ENCODE measurements around the gene ESYT3.

DNA sequence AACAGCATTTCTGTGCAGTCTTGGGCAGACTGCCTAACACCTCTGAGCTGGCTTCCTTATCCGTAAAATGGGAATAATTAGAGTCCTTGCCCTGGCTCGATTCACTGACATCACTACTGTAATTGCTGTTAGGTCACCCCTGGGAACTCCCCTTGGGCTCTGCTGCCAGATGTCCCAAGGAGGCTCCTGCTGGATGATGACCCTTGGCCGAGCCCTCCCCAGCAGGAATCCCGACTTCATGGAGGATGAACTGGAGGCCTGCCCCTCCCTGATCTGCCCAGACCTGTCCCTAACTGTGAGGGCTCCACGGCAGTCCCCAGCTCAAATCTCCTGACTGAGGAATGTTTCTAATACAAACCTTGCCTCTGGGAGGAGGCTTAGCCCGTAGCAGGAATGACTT lies 18.0 kb downstream of the ESYT3 start:
- TF ChIP-seq, protein P1, sequence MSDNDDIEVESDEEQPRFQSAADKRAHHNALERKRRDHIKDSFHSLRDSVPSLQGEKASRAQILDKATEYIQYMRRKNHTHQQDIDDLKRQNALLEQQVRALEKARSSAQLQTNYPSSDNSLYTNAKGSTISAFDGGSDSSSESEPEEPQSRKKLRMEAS (IDR thresholded peaks at IDR 0.05): no peak
- no peak for TF ChIP-seq TAF1 (IDR thresholded peaks at IDR 0.05; ENCODE audit: low read depth)
- no peak for TF ChIP-seq RAD21 (IDR thresholded peaks at IDR 0.05; ENCODE audit: low read depth)
- TF ChIP-seq, protein P2, sequence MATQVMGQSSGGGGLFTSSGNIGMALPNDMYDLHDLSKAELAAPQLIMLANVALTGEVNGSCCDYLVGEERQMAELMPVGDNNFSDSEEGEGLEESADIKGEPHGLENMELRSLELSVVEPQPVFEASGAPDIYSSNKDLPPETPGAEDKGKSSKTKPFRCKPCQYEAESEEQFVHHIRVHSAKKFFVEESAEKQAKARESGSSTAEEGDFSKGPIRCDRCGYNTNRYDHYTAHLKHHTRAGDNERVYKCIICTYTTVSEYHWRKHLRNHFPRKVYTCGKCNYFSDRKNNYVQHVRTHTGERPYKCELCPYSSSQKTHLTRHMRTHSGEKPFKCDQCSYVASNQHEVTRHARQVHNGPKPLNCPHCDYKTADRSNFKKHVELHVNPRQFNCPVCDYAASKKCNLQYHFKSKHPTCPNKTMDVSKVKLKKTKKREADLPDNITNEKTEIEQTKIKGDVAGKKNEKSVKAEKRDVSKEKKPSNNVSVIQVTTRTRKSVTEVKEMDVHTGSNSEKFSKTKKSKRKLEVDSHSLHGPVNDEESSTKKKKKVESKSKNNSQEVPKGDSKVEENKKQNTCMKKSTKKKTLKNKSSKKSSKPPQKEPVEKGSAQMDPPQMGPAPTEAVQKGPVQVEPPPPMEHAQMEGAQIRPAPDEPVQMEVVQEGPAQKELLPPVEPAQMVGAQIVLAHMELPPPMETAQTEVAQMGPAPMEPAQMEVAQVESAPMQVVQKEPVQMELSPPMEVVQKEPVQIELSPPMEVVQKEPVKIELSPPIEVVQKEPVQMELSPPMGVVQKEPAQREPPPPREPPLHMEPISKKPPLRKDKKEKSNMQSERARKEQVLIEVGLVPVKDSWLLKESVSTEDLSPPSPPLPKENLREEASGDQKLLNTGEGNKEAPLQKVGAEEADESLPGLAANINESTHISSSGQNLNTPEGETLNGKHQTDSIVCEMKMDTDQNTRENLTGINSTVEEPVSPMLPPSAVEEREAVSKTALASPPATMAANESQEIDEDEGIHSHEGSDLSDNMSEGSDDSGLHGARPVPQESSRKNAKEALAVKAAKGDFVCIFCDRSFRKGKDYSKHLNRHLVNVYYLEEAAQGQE (IDR thresholded peaks at IDR 0.05; ENCODE audit: low read depth): no peak
- TF ChIP-seq EP300 (IDR thresholded peaks at IDR 0.05; ENCODE audit: borderline replicate concordance): no peak
- TF ChIP-seq YY1 (IDR thresholded peaks at IDR 0.05; ENCODE audit: low read depth): no peak
- no peak for TF ChIP-seq CEBPB (IDR thresholded peaks at IDR 0.05)
- no peak for TF ChIP-seq CREB1 (IDR thresholded peaks at IDR 0.05; ENCODE audit: low read depth)
- TF ChIP-seq, protein P3, sequence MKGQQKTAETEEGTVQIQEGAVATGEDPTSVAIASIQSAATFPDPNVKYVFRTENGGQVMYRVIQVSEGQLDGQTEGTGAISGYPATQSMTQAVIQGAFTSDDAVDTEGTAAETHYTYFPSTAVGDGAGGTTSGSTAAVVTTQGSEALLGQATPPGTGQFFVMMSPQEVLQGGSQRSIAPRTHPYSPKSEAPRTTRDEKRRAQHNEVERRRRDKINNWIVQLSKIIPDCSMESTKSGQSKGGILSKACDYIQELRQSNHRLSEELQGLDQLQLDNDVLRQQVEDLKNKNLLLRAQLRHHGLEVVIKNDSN (IDR thresholded peaks at IDR 0.05): no peak
- TF ChIP-seq NFIC (IDR thresholded peaks at IDR 0.05): no peak
- no peak for TF ChIP-seq EGR1 (IDR thresholded peaks at IDR 0.05)
- no peak for TF ChIP-seq TEAD4 (IDR thresholded peaks at IDR 0.05)
- TF ChIP-seq FOXM1 (IDR thresholded peaks at IDR 0.05; ENCODE audit: borderline replicate concordance, low read depth): no peak

Data from Ishikawa (cell line).